PC-9 (cell line): Measurements from ENCODE around the gene ARHGEF7. TPM values are rescaled to one million over a fixed set of nuclear protein-coding genes. Genes with fewer than 3 reads are reported as not detected.

ENCODE experiments used
- BruUV-seq: library from RNA; stranded (reverse); fragments of 400-500 nt; replicated peaks from 2 replicates; lab custom pipeline; 2021; lab: Mats Ljungman, UMichigan
- CTCF ChIA-PET: fragments of 300-600 bp; sonication (Branson Sonifier 250); formaldehyde crosslinking; loops from one replicate; lab custom pipeline; 2022; ENCODE audit warnings: antibody characterized with exemption; lab: Charles Lee
- POLR2A ChIA-PET: fragments of 300-600 bp; sonication (Branson Sonifier 250); formaldehyde crosslinking; loops from one replicate; lab custom pipeline; 2022; ENCODE audit warnings: antibody characterized with exemption; ENCODE audit not compliant: unreplicated experiment; lab: Charles Lee
- DNase-seq, 2 experiments: peaks; one replicate each; pipeline versions ENCODE4 v3.0.0 to v3.0.0-alpha.2; 2015 to 2022; ENCODE audit warnings: mixed read lengths in 1 of 2
- H2AFZ ChIP-seq: fragments of 200-600 bp; sonication (generic); 2 replicates; pipeline ENCODE4 v1.8.1; 2017; ENCODE audit warnings: antibody characterized with exemption
- H3F3A ChIP-seq: fragments of 200-600 bp; sonication (generic); 2 replicates; pipeline ENCODE4 v1.8.1; 2017; ENCODE audit warnings: antibody characterized with exemption, mild to moderate bottlenecking, low read depth; ENCODE audit not compliant: insufficient read depth
- H3K27ac ChIP-seq: fragments of 200-600 bp; sonication (generic); 2 replicates; pipeline ENCODE4 v1.6.1; 2016; ENCODE audit warnings: mixed run types
- H3K27me3 ChIP-seq: fragments of 200-600 bp; sonication (generic); 2 replicates; pipeline ENCODE4 v1.6.1; 2016; ENCODE audit warnings: low read depth, mixed run types; ENCODE audit not compliant: insufficient read depth
- H3K36me3 ChIP-seq: fragments of 200-600 bp; sonication (generic); 2 replicates; pipeline ENCODE4 v1.6.1; 2016; ENCODE audit warnings: low read depth, mixed run types
- H3K4me1 ChIP-seq: fragments of 200-600 bp; sonication (generic); replicated peaks from 2 replicates; pipeline ENCODE4 v1.6.1; 2016; ENCODE audit warnings: mixed run types; ENCODE audit not compliant: insufficient read depth
- H3K4me2 ChIP-seq: fragments of 200-600 bp; sonication (generic); 2 replicates; pipeline ENCODE4 v1.6.1; 2017; ENCODE audit warnings: mixed run types
- H3K4me3 ChIP-seq: fragments of 200-600 bp; sonication (generic); 2 replicates; pipeline ENCODE4 v1.6.1; 2016; ENCODE audit warnings: mixed run types
- H3K79me2 ChIP-seq: fragments of 200-600 bp; sonication (generic); 2 replicates; pipeline ENCODE4 v1.6.1; 2017; ENCODE audit warnings: low read depth, mixed run types
- H3K9me2 ChIP-seq: fragments of 200-600 bp; sonication (generic); 2 replicates; pipeline ENCODE4 v1.8.1; 2017; ENCODE audit warnings: mild to moderate bottlenecking; ENCODE audit not compliant: insufficient read depth
- H3K9me3 ChIP-seq: fragments of 200-600 bp; sonication (generic); 2 replicates; pipeline ENCODE4 v1.8.1; 2016; ENCODE audit warnings: low read depth; ENCODE audit not compliant: insufficient read depth
- H4K20me1 ChIP-seq: fragments of 200-600 bp; sonication (generic); 2 replicates; pipeline ENCODE4 v1.8.1; 2017; ENCODE audit not compliant: insufficient read depth
- EZH2 ChIP-seq: fragments of 200-600 bp; sonication (generic); IDR thresholded peaks from 2 replicates; pipeline ENCODE4 v1.8.0; 2017; ENCODE audit warnings: antibody characterized with exemption, low read depth
- intact Hi-C: fragments of 100-400 bp; cut with micrococcal nuclease; formaldehyde crosslinking; loops from one replicate; pipeline ENCODE4 v1.10.0; 2022; ENCODE audit not compliant: unreplicated experiment
- total RNA-seq: library from RNA; stranded (reverse); gene quantifications from 2 replicates; pipeline ENCODE4 v1.2.3, GENCODE V29; 2021
- TF ChIP-seq, protein P1 (sequence below): fragments of 200-600 bp; sonication (generic); conservative IDR thresholded peaks from 2 replicates; pipeline ENCODE4 v1.6.1; 2017; ENCODE audit warnings: mixed run types, antibody characterized with exemption, mild to moderate bottlenecking, moderate library complexity

ARHGEF7 gene
- total RNA-seq, 1 experiment from 2014 or later, result 37.0 TPM

DNA sequence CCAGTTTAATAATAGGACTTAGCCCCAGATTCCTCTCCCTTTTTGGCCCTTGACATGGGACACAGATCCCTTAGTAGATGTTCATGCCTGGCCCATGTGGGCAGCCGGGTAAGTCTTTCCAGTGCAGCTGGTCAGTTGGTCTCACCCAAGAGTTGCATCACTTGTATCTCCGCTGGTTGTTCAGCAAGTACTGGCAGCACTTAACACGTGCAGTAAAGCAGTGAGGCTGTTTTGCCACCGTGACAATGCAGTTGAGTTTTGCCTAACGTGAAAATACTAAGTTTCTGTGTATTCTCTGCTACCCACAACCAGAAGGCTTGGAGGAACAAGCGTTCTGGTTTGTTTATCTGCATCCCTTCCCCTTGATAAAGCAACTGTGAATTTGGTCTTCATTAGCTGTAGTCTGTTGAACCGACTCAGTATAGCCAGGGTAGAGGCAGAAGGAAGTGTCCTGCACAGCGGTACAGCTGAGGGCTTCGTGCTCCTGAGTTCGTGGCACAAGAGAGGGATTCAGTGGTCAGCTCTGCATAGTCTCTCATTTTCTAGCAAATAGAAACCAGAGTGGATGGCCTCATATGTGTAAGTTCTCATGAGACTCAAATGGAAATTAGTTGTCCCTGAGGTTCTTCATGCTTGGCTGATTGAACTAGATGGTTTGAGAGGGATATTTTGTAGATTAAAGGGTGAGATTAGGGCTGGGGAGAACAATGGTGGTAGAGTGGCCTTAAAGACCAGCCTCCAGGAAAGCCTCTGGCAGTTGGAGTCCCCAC, 50.3 kb downstream of the ARHGEF7 start:
- Histone ChIP-seq H3K79me2 (peaks cover 75% of the 10 kb centered on the region), H4K20me1 (peaks cover 39% of the 10 kb centered on the region), H3K4me2 (no peak overlapping the region), H3K4me1 (no peaks in the 10 kb centered on the region), H3K27ac (no peak overlapping the region), H3F3A (no peaks in the 10 kb centered on the region), H3K4me3 (no peak overlapping the region), H3K9me3 (no peaks in the 10 kb centered on the region), H2AFZ (no peak overlapping the region), H3K9me2 (no peaks in the 10 kb centered on the region), H3K36me3 (no peaks in the 10 kb centered on the region), H3K27me3 (no peaks in the 10 kb centered on the region)
- TF ChIP-seq, protein P1, sequence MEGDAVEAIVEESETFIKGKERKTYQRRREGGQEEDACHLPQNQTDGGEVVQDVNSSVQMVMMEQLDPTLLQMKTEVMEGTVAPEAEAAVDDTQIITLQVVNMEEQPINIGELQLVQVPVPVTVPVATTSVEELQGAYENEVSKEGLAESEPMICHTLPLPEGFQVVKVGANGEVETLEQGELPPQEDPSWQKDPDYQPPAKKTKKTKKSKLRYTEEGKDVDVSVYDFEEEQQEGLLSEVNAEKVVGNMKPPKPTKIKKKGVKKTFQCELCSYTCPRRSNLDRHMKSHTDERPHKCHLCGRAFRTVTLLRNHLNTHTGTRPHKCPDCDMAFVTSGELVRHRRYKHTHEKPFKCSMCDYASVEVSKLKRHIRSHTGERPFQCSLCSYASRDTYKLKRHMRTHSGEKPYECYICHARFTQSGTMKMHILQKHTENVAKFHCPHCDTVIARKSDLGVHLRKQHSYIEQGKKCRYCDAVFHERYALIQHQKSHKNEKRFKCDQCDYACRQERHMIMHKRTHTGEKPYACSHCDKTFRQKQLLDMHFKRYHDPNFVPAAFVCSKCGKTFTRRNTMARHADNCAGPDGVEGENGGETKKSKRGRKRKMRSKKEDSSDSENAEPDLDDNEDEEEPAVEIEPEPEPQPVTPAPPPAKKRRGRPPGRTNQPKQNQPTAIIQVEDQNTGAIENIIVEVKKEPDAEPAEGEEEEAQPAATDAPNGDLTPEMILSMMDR, result no peak
- TF ChIP-seq EZH2, result no peak
- no TSS peak for BruUV-seq
- DNase-seq, result peak in 1 of 2 experiments; percentile 19
- intact Hi-C loops, result no loop called here
- ChIA-PET CTCF (no interaction called here), POLR2A (no interaction called here)

DNA sequence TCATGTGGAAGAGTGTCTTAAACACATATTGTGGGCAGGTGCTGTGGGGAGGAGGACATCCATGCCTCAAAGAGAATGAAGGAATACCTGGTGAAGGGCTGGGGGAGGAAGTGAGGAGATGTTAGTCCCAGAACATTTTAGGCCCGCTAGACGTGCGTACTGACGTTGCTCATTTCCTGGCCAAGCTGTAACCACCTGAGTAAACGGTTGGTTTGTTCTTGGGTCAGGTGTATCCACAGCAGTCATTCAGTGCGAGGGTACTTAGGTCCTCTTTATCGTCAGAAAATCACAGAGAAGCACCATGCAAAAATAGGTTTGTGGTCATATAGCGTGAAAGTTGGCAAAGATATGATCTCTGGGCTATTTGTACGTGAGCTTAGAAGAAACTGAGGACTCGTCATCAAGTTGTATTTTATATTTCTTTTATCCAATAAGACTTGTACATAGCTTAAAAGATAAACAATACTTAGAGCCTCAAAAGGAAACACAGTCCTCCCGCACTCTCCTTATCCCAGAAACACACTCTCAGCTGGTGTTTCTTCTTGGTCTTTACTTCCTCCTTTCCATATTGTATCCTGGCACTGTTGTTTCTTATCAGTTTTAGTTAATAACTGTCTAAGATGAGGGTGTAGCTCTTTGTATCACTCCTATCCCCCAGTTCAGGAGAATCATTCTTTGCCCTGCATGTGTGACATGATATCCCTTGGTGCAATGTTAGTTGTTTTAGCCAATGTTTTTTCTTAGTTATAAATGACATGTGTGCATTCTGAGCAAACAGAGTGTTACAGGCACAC, 52.0 kb downstream of the ARHGEF7 start:
- H3K4me2 ChIP-seq, result no peak overlapping the region
- ChIA-PET POLR2A (no interaction called here), CTCF (no interaction called here)
- H3K27ac ChIP-seq, result no peak overlapping the region
- H3F3A ChIP-seq, result no peaks in the 10 kb centered on the region
- no peaks in the 10 kb centered on the region for H3K9me2 ChIP-seq
- TF ChIP-seq, protein P1, result no peak
- no peak for TF ChIP-seq EZH2
- no peak overlapping the region for H2AFZ ChIP-seq
- no peaks in the 10 kb centered on the region for H3K27me3 ChIP-seq
- peaks cover 75% of the 10 kb centered on the region for H3K79me2 ChIP-seq
- no peak overlapping the region for H3K4me3 ChIP-seq
- H3K9me3 ChIP-seq, result no peaks in the 10 kb centered on the region
- H4K20me1 ChIP-seq, result peaks cover 38% of the 10 kb centered on the region
- intact Hi-C loops, result no loop called here
- no TSS peak for BruUV-seq
- no peaks in the 10 kb centered on the region for H3K4me1 ChIP-seq
- DNase-seq, result no peak
- H3K36me3 ChIP-seq, result no peaks in the 10 kb centered on the region

DNA sequence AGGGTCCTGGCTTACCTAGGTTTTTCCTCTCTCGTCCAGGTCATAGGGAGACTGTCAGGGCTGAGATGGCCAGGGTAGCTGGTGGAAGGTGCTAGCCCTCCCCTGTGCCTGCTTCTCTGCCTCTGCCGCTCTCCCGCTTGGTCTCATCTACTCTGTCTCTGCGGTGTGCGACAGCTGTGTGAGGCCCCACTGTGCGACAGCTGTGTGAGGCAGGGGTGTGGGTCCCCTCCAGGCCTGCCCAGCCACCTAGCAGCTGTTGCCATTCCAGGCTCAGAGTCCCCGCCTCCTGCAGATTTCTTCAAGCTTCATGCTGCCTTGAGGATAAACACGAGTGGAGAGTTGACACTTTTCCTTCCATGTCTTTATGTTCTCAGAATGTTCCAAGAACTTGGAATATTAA, 53.0 kb downstream of the ARHGEF7 start:
- no TSS peak for BruUV-seq
- Histone ChIP-seq H2AFZ (no peak overlapping the region), H3K9me3 (no peaks in the 10 kb centered on the region), H3F3A (no peaks in the 10 kb centered on the region), H3K4me3 (no peak overlapping the region), H3K36me3 (no peaks in the 10 kb centered on the region), H3K9me2 (no peaks in the 10 kb centered on the region), H3K27me3 (no peaks in the 10 kb centered on the region), H4K20me1 (peaks cover 37% of the 10 kb centered on the region), H3K4me1 (no peaks in the 10 kb centered on the region), H3K27ac (no peak overlapping the region), H3K4me2 (no peak overlapping the region), H3K79me2 (peaks cover 67% of the 10 kb centered on the region)
- POLR2A ChIA-PET, result no interaction called here
- intact Hi-C loops, result no loop called here
- peak in 1 of 2 experiments; percentile 33 for DNase-seq
- CTCF ChIA-PET, result no interaction called here
- TF ChIP-seq, protein P1, result no peak
- TF ChIP-seq EZH2, result no peak
